HG03097 (cell line): ENCODE results near the gene SEMA4D.

ENCODE experiments used
- ATAC-seq: cut with Tn5 transposase; IDR thresholded peaks from one replicate; pipeline ENCODE4 v1.9.1; 2021; ENCODE audit not compliant: unreplicated experiment, low FRiP score

SEMA4D gene

GRCh38 chr9:89450213-89450612 lies 47.7 kb downstream of the SEMA4D start:
- no peak for ATAC-seq

- no peak for ATAC-seq
Measured at GRCh38 chr9:89449261-89449671, 48.6 kb downstream of the SEMA4D start.

- ATAC-seq = no peak
Measured at GRCh38 chr9:89448821-89449220, 49.1 kb downstream of the SEMA4D start.

GRCh38 chr9:89448381-89448780 lies 49.5 kb downstream of the SEMA4D start:
- no peak for ATAC-seq

GRCh38 chr9:89447416-89447815 lies 50.5 kb downstream of the SEMA4D start:
- no peak for ATAC-seq

GRCh38 chr9:89446961-89447310 lies 51.0 kb downstream of the SEMA4D start:
- ATAC-seq = no peak

- no peak for ATAC-seq
Measured at GRCh38 chr9:89446261-89446960, 51.5 kb downstream of the SEMA4D start.

GRCh38 chr9:89445801-89446251 lies 52.1 kb downstream of the SEMA4D start:
- no peak for ATAC-seq

GRCh38 chr9:89444925-89445765 lies 52.8 kb downstream of the SEMA4D start:
- ATAC-seq = no peak

- ATAC-seq = no peak
Measured at GRCh38 chr9:89444274-89444673, 53.6 kb downstream of the SEMA4D start.

GRCh38 chr9:89442981-89443814 lies 54.7 kb downstream of the SEMA4D start:
- no peak for ATAC-seq

- no peak for ATAC-seq
Measured at GRCh38 chr9:89442501-89442978, 55.4 kb downstream of the SEMA4D start.

GRCh38 chr9:89441986-89442385 lies 55.9 kb downstream of the SEMA4D start:
- ATAC-seq = no peak

GRCh38 chr9:89441655-89441970 lies 56.3 kb downstream of the SEMA4D start:
- ATAC-seq = no peak

- ATAC-seq = no peak
Measured at GRCh38 chr9:89440951-89441654, 56.8 kb downstream of the SEMA4D start.

- ATAC-seq = no peak
Measured at GRCh38 chr9:89440548-89440947, 57.4 kb downstream of the SEMA4D start.

- ATAC-seq = no peak
Measured at GRCh38 chr9:89440046-89440445, 57.9 kb downstream of the SEMA4D start.

GRCh38 chr9:89439571-89439970 lies 58.3 kb downstream of the SEMA4D start:
- no peak for ATAC-seq

- no peak for ATAC-seq
Measured at GRCh38 chr9:89438194-89438593, 59.7 kb downstream of the SEMA4D start.

GRCh38 chr9:89437772-89438171 lies 60.1 kb downstream of the SEMA4D start:
- no peak for ATAC-seq
